A549 (cell line): Measurements from ENCODE around the gene TOR2A. TPM values are rescaled to one million over a fixed set of nuclear protein-coding genes. Genes with fewer than 3 reads are reported as not detected.

Experiments
- ATAC-seq, 2 experiments: fragments of 200-7000 bp in 1 of 2; fragments of >200 bp in 1 of 2; cut with Nextera tagmentation in 1 of 2; cut with Tn5 transposase in 1 of 2; 3 replicates each; pipeline versions ENCODE4 v1.8.0 to v1.9.1; 2018 to 2020; ENCODE audit warnings: mild to moderate bottlenecking in 1 of 2, moderate library complexity in 1 of 2
- CTCF ChIA-PET: fragments of 300-600 bp; sonication (Branson Sonifier 250); formaldehyde crosslinking; extraction: SDS; loops from one replicate; lab custom pipeline; 2021; ENCODE audit warnings: antibody characterized with exemption, inconsistent platforms; lab: Yijun Ruan, JAX
- POLR2A ChIA-PET: fragments of 350-600 bp; formaldehyde crosslinking; extraction: SDS; loops from one replicate; lab custom pipeline; 2021; ENCODE audit warnings: antibody characterized with exemption, inconsistent platforms; lab: Yijun Ruan, JAX
- DNase-seq, 2 experiments: peaks; one replicate each; pipeline versions ENCODE4 v3.0.0 to v3.0.0-alpha.2; 2011 to 2016; ENCODE audit warnings: low read depth in 1 of 2, low spot score in 1 of 2
- FAIRE-seq: peaks from 2 replicates; lab custom pipeline; 2011; peaks lifted over from hg19 to GRCh38; lab: Jason Lieb, UNC
- H3K27ac ChIP-seq, 2 experiments: fragments of >200 bp; sonication (Bioruptor Twin); formaldehyde crosslinking; 3 replicates each; pipeline ENCODE4 v1.5.1; 2016 to 2017
- H3K4me1 ChIP-seq: fragments of >200 bp; sonication (Bioruptor Twin); formaldehyde crosslinking; 3 replicates; pipeline ENCODE4 v1.6.1; 2016
- H3K4me2 ChIP-seq: fragments of >200 bp; sonication (Bioruptor Twin); formaldehyde crosslinking; 3 replicates; pipeline ENCODE4 v1.6.1; 2016
- H3K4me3 ChIP-seq: fragments of >200 bp; sonication (Bioruptor Twin); formaldehyde crosslinking; 3 replicates; pipeline ENCODE4 v1.5.1; 2016
- H3K9me3 ChIP-seq: fragments of >200 bp; sonication (Bioruptor Twin); formaldehyde crosslinking; 3 replicates; pipeline ENCODE4 v1.6.1; 2016
- ATOH8 ChIP-seq: fragments of 250-450 bp; sonication (Bioruptor Pico); IDR thresholded peaks from 2 replicates; pipeline ENCODE4 v1.5.0; 2020; ENCODE audit warnings: low read depth, mild to moderate bottlenecking, moderate library complexity
- BCL3 ChIP-seq: fragments of >200 bp; sonication (Bioruptor Twin); formaldehyde crosslinking; IDR thresholded peaks from 3 replicates; pipeline ENCODE4 v1.6.1; 2016
- E2F6 ChIP-seq: IDR thresholded peaks from 2 replicates; pipeline ENCODE4 v1.6.1; 2012; ENCODE audit warnings: low read depth, borderline replicate concordance
- HES2 ChIP-seq: fragments of >200 bp; sonication (Bioruptor Twin); formaldehyde crosslinking; IDR thresholded peaks from 2 replicates; pipeline ENCODE4 v1.6.1; 2016
- HEYL ChIP-seq: fragments of 250-450 bp; sonication (Bioruptor Pico); IDR thresholded peaks from 2 replicates; pipeline ENCODE4 v1.8.0; 2021; ENCODE audit warnings: mild to moderate bottlenecking, moderate library complexity
- POLR2AphosphoS2 ChIP-seq: conservative IDR thresholded peaks from 2 replicates; pipeline ENCODE4 v1.6.1; 2012; ENCODE audit warnings: low read length, improper control_type of control experiment, inconsistent platforms
- RAD21 ChIP-seq, 2 experiments: fragments of >200 bp in 1 of 2; sonication (Bioruptor Twin) in 1 of 2; formaldehyde crosslinking in 1 of 2; IDR thresholded peaks in 1 of 2; conservative IDR thresholded peaks in 1 of 2; 2 replicates in 1 of 2; 3 replicates in 1 of 2; pipeline ENCODE4 v1.6.1; 2012 to 2018; ENCODE audit warnings: inconsistent platforms in 1 of 2
- RARB ChIP-seq: fragments of 250-450 bp; sonication (Bioruptor Pico); IDR thresholded peaks from 2 replicates; pipeline ENCODE4 v1.8.0; 2021; ENCODE audit warnings: mild to moderate bottlenecking, moderate library complexity
- ZNF302 ChIP-seq: fragments of 250-450 bp; sonication (Bioruptor Pico); IDR thresholded peaks from 2 replicates; pipeline ENCODE4 v1.9.0; 2021; ENCODE audit warnings: inconsistent platforms, mild to moderate bottlenecking, moderate library complexity
- ZSCAN20 ChIP-seq: fragments of 250-450 bp; sonication (Bioruptor Pico); IDR thresholded peaks from 2 replicates; pipeline ENCODE4 v1.8.0; 2022; ENCODE audit warnings: mild to moderate bottlenecking, moderate library complexity
- WGBS: methylation state at CpG from one replicate; pipeline ENCODE4 v1.1.6; 2017; ENCODE audit errors: missing lambda C conversion rate; 5-methylcytosine and 5-hydroxymethylcytosine counted together
- polyA plus RNA-seq, 4 experiments: library from polyadenylated mRNA; depleted of rRNA in 3 of 4; stranded (reverse); fragments of >200 nt; fragmentation: RNase III in 1 of 4; extraction: RNeasy Plus Mini Kit Qiagen cat#74134 plus additional on column Dnase treatment in 1 of 4; gene quantifications; 2 replicates in 3 of 4; 3 replicates in 1 of 4; pipeline ENCODE4 v1.2.3, GENCODE V29; 2011 to 2017
- TF ChIP-seq, protein P1 (sequence below): fragments of >200 bp; sonication (Bioruptor Twin); formaldehyde crosslinking; IDR thresholded peaks from 3 replicates; pipeline ENCODE4 v1.5.1; 2016
- TF ChIP-seq, protein P2 (sequence below): IDR thresholded peaks from 2 replicates; pipeline ENCODE4 v1.6.1; 2012

The TOR2A gene
- polyA plus RNA-seq, 2 of the 4 experiments (the other 2 are of a cell fraction) = 4.9 to 9.6 TPM

GRCh38 chr9:127723013-127723412 is 12.1 kb downstream of the TOR2A start (continued):
- TF ChIP-seq, protein P1, sequence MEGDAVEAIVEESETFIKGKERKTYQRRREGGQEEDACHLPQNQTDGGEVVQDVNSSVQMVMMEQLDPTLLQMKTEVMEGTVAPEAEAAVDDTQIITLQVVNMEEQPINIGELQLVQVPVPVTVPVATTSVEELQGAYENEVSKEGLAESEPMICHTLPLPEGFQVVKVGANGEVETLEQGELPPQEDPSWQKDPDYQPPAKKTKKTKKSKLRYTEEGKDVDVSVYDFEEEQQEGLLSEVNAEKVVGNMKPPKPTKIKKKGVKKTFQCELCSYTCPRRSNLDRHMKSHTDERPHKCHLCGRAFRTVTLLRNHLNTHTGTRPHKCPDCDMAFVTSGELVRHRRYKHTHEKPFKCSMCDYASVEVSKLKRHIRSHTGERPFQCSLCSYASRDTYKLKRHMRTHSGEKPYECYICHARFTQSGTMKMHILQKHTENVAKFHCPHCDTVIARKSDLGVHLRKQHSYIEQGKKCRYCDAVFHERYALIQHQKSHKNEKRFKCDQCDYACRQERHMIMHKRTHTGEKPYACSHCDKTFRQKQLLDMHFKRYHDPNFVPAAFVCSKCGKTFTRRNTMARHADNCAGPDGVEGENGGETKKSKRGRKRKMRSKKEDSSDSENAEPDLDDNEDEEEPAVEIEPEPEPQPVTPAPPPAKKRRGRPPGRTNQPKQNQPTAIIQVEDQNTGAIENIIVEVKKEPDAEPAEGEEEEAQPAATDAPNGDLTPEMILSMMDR = no peak
- no peak for TF ChIP-seq POLR2AphosphoS2
- no peak for TF ChIP-seq HEYL (CRISPR knock-in tag)

- DNase-seq (no peak), FAIRE-seq (no peak), ATAC-seq (peak in 1 of 2 experiments; percentile 4; a peak in 3 of 6 replicates)
- Histone ChIP-seq H3K4me3 (no peak overlapping the region), H3K9me3 (no peaks in the 10 kb centered on the region), H3K4me1 (peaks cover 25% of the 10 kb centered on the region), H3K4me2 (peak overlapping the region; percentile 75), H3K27ac (peak overlapping the region; percentile 67 to 88)
- ChIA-PET CTCF (interaction anchor here (0.6 to 15.7 kb wide), 9 partner anchors 9 to 218 kb away, joined by 3 to 243 read pairs (median 3); partner anchors contain the start of gene TOR2A), POLR2A (no interaction called here)
- WGBS = 63% methylated on average over 12 of the region's 12 CpGs
- no peak for TF ChIP-seq ZSCAN20 (CRISPR knock-in tag)
- no peak for TF ChIP-seq HES2
- no peak for TF ChIP-seq RAD21 (conservative IDR thresholded peaks at IDR 0.05 in 1 of 2, IDR thresholded peaks at IDR 0.05 in 1 of 2)
- TF ChIP-seq, protein P2, sequence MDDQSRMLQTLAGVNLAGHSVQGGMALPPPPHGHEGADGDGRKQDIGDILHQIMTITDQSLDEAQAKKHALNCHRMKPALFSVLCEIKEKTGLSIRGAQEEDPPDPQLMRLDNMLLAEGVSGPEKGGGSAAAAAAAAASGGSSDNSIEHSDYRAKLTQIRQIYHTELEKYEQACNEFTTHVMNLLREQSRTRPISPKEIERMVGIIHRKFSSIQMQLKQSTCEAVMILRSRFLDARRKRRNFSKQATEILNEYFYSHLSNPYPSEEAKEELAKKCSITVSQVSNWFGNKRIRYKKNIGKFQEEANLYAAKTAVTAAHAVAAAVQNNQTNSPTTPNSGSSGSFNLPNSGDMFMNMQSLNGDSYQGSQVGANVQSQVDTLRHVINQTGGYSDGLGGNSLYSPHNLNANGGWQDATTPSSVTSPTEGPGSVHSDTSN = no peak
- no peak for TF ChIP-seq ATOH8 (CRISPR knock-in tag)
- no peak for TF ChIP-seq RARB
- TF ChIP-seq BCL3 = no peak
- TF ChIP-seq ZNF302 (CRISPR knock-in tag) = no peak
- TF ChIP-seq E2F6 = no peak
Observed at GRCh38 chr9:127722055-127722745, 12.9 kb downstream of the TOR2A start.

DNA sequence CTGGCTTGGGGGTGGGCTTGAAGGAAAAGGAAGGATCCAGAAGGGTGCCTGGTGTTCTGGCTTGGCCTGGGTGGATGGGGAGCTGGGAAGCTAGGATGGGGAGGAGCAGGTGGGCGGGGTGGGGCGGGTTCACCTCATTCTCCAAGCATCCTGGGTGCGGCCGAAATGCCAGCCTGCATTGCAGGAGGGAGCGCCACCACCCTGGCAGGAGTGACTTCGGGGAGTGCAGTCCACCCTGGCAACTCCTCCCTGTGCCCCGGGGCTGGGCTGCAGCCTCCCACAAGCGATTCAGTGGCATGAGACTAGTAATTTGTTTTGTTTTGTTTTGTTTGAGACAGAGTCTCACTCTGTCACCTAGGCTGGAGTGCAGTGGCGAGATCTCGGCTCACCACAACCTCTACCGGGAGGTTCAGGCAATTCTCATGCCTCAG is 13.7 kb downstream of the TOR2A start:
- H3K4me2 ChIP-seq = peak overlapping the region; percentile 75
- H3K4me3 ChIP-seq = no peak overlapping the region

More for the DNA sequence above, 13.7 kb downstream of the TOR2A start:
- peak; percentile 78 to 84 for ATAC-seq
- 8% methylated on average over 9 of the region's 11 CpGs for WGBS
- no peaks in the 10 kb centered on the region for H3K9me3 ChIP-seq
- H3K27ac ChIP-seq = peak overlapping the region; percentile 67 to 88
- no peak for FAIRE-seq
- ChIA-PET POLR2A (interaction anchor here (0.6 kb wide), 1 partner anchor 114 kb away, joined by 4 read pairs; no protein-coding TSS in a partner anchor), CTCF (interaction anchor here (1.0 to 15.7 kb wide), 6 partner anchors 13 to 217 kb away, joined by 3 to 243 read pairs (median 3); partner anchors contain the start of gene TOR2A)
- DNase-seq = peak; percentile 77 to 87
- no peak for TF ChIP-seq ATOH8 (CRISPR knock-in tag)
- TF ChIP-seq RAD21 (conservative IDR thresholded peaks at IDR 0.05 in 1 of 2, IDR thresholded peaks at IDR 0.05 in 1 of 2) = peak in 1 of 2 experiments; percentile 26; a peak in 2 of 5 replicates
- peaks cover 26% of the 10 kb centered on the region for H3K4me1 ChIP-seq
